Liver (tissue), 9 donors: ENCODE data around the gene GNG4. TPM values are rescaled to one million over a fixed set of nuclear protein-coding genes. Genes with fewer than 3 reads are reported as not detected.

Experiments used
- DNase-seq: peaks from one replicate; pipeline ENCODE4 v3.0.0-alpha.2; 2017; ENCODE audit warnings: low spot score
- H3K27ac ChIP-seq, 2 donors: one replicate each; pipeline ENCODE4 v1.7.0; 2013; ENCODE audit warnings: inconsistent platforms in 2 of 2, low read length in 2 of 2, control low read depth in 1 of 2, low read depth in 1 of 2, mild to moderate bottlenecking in 1 of 2
- H3K27me3 ChIP-seq, 4 donors: one replicate each; pipeline versions ENCODE4 v1.6.1 to v1.7.0; 2013; ENCODE audit warnings: low read length in 3 of 4, inconsistent platforms in 1 of 4, mild to moderate bottlenecking in 1 of 4, moderate library complexity in 1 of 4; ENCODE audit not compliant: control insufficient read depth in 4 of 4, insufficient read depth in 4 of 4
- H3K36me3 ChIP-seq, 4 donors: one replicate each; pipeline versions ENCODE4 v1.6.1 to v1.7.0; 2013; ENCODE audit warnings: low read length in 3 of 4, mild to moderate bottlenecking in 3 of 4, low read depth in 1 of 4, moderate library complexity in 1 of 4; ENCODE audit not compliant: control insufficient read depth in 4 of 4, insufficient read depth in 3 of 4
- H3K4me1 ChIP-seq, 4 donors: one replicate each; pipeline versions ENCODE4 v1.6.1 to v1.7.0; 2013; ENCODE audit warnings: low read length in 3 of 4, mild to moderate bottlenecking in 3 of 4, moderate library complexity in 1 of 4; ENCODE audit not compliant: control insufficient read depth in 4 of 4, insufficient read depth in 4 of 4
- H3K4me3 ChIP-seq, 3 donors: one replicate each; pipeline versions ENCODE4 v1.6.1 to v1.7.0; 2013; ENCODE audit warnings: low read length in 3 of 3, control low read depth in 1 of 3, low read depth in 1 of 3, mild to moderate bottlenecking in 1 of 3
- H3K9ac ChIP-seq, 2 donors: one replicate each; pipeline ENCODE4 v1.7.0; 2013; ENCODE audit warnings: low read length in 2 of 2, mild to moderate bottlenecking in 2 of 2, moderate library complexity in 2 of 2, control low read depth in 1 of 2, low read depth in 1 of 2
- H3K9me3 ChIP-seq, 4 donors: one replicate each; pipeline versions ENCODE4 v1.6.1 to v1.7.0; 2013; ENCODE audit warnings: low read length in 3 of 4; ENCODE audit not compliant: control insufficient read depth in 4 of 4
- ATF3 ChIP-seq: IDR thresholded peaks from 2 replicates; pipeline ENCODE4 v1.6.1; 2016; ENCODE audit warnings: antibody characterized with exemption
- CTCF ChIP-seq: fragments of 150-350 bp; IDR thresholded peaks from 2 replicates; pipeline ENCODE4 v1.5.1; 2017; ENCODE audit warnings: improper control_type of control experiment, low read depth, low read length; ENCODE audit not compliant: missing input control
- EGR1 ChIP-seq, 2 donors: IDR thresholded peaks; 2 replicates each; pipeline ENCODE4 v1.6.1; 2016 to 2018; ENCODE audit warnings: antibody characterized with exemption in 2 of 2, low read depth in 2 of 2
- FOXA1 ChIP-seq: IDR thresholded peaks from 2 replicates; pipeline ENCODE4 v1.6.1; 2016; ENCODE audit warnings: antibody characterized with exemption
- FOXA2 ChIP-seq: IDR thresholded peaks from 2 replicates; pipeline ENCODE4 v1.6.1; 2016; ENCODE audit warnings: antibody characterized with exemption
- GABPA ChIP-seq, 2 donors: IDR thresholded peaks in 1 of 2; conservative IDR thresholded peaks in 1 of 2; 2 replicates each; pipeline ENCODE4 v1.6.1; 2016; ENCODE audit warnings: antibody characterized with exemption in 2 of 2, mild to moderate bottlenecking in 1 of 2, moderate library complexity in 1 of 2
- HNF4A ChIP-seq, 2 donors: conservative IDR thresholded peaks; 2 replicates each; pipeline ENCODE4 v1.6.1; 2016; ENCODE audit warnings: antibody characterized with exemption in 2 of 2, mild to moderate bottlenecking in 2 of 2
- HNF4G ChIP-seq: IDR thresholded peaks from 2 replicates; pipeline ENCODE4 v1.6.1; 2016; ENCODE audit warnings: antibody characterized with exemption
- JUND ChIP-seq, 2 donors: IDR thresholded peaks; 2 replicates each; pipeline ENCODE4 v1.6.1; 2016; ENCODE audit warnings: antibody characterized with exemption in 2 of 2
- MAX ChIP-seq: IDR thresholded peaks from 2 replicates; pipeline ENCODE4 v1.6.1; 2016; ENCODE audit warnings: antibody characterized with exemption
- NR2F2 ChIP-seq: IDR thresholded peaks from 2 replicates; pipeline ENCODE4 v1.6.1; 2016; ENCODE audit warnings: antibody characterized with exemption
- RAD21 ChIP-seq, 2 donors: IDR thresholded peaks; 2 replicates each; pipeline ENCODE4 v1.6.1; 2016; ENCODE audit warnings: antibody characterized with exemption in 2 of 2, mild to moderate bottlenecking in 2 of 2
- REST ChIP-seq: IDR thresholded peaks from 2 replicates; pipeline ENCODE4 v1.6.1; 2016; ENCODE audit warnings: antibody characterized with exemption, mild to moderate bottlenecking
- RXRA ChIP-seq, 2 donors: IDR thresholded peaks; 2 replicates each; pipeline ENCODE4 v1.6.1; 2017 to 2018; ENCODE audit warnings: antibody characterized with exemption in 2 of 2, mild to moderate bottlenecking in 1 of 2
- SP1 ChIP-seq: IDR thresholded peaks from 2 replicates; pipeline ENCODE4 v1.6.1; 2018; ENCODE audit warnings: antibody characterized with exemption, mild to moderate bottlenecking
- TAF1 ChIP-seq: conservative IDR thresholded peaks from 2 replicates; pipeline ENCODE4 v1.6.1; 2016; ENCODE audit warnings: antibody characterized with exemption, mild to moderate bottlenecking
- YY1 ChIP-seq: IDR thresholded peaks from 2 replicates; pipeline ENCODE4 v1.6.1; 2016; ENCODE audit warnings: antibody characterized with exemption, mild to moderate bottlenecking
- ZBTB33 ChIP-seq: IDR thresholded peaks from 2 replicates; pipeline ENCODE4 v1.6.1; 2016; ENCODE audit warnings: antibody characterized with exemption
- WGBS: extraction: QIAGEN DNeasy Blood & Tissue Kit; methylation state at CpG from one replicate; pipeline ENCODE4 v1.1.7; 2013; 5-methylcytosine and 5-hydroxymethylcytosine counted together
- polyA plus RNA-seq, 2 donors: library from polyadenylated mRNA; stranded (reverse) in 1 of 2; unstranded in 1 of 2; fragments of 200-250 nt in 1 of 2; fragments of >200 nt in 1 of 2; fragmentation: Nextera tagmentation in 1 of 2; extraction: Ambion mirVana in 1 of 2; gene quantifications; one replicate each; pipeline versions ENCODE4 v1.2.1 to v1.2.3, GENCODE V29; 2013 to 2015
- total RNA-seq, 2 donors: library from RNA; depleted of rRNA; stranded (reverse); fragments of >200 nt; gene quantifications; one replicate each; pipeline ENCODE4 v1.2.3, GENCODE V29; 2014
- donor health status: healthy.
- donor health status: healthy.
- donor health status: healthy.
- donor health status: healthy.
- donor health status: healthy.

GNG4 gene
- total RNA-seq (under 1 TPM in 1 of 2 donors, not detected in 1; 0.65 TPM), polyA plus RNA-seq (not detected)

GRCh38 chr1:235649368-235650163, at the start of gene GNG4:
Gene GNG4 (minus strand): TSS chr1:235649784. CDS start chr1:235583838, 65,946 bp downstream.
- peaks cover 0 to 19% (median 6%) of the 10 kb centered on the region in 4 donors for H3K27me3 ChIP-seq
- H3K4me3 ChIP-seq, result peak within 1 kb of the TSS in 2 of 3 donors; percentile 17 to 58
- H3K36me3 ChIP-seq, result no peaks in the 10 kb centered on the region
- DNase-seq, result no peak
- peaks cover 0 to 2% (median 0%) of the 10 kb centered on the region in 4 donors for H3K9me3 ChIP-seq
- H3K4me1 ChIP-seq, result peaks cover 13 to 25% (median 21%) of the 10 kb centered on the region in 4 donors
- TF ChIP-seq HNF4G, result no peak
- no peak for TF ChIP-seq YY1
- no peak for TF ChIP-seq RXRA (IDR thresholded peaks at IDR 0.05)
- no peak for TF ChIP-seq MAX
- TF ChIP-seq NR2F2, result no peak
- TF ChIP-seq TAF1, result no peak
- TF ChIP-seq ZBTB33, result no peak
- TF ChIP-seq GABPA (IDR thresholded peaks at IDR 0.05 in 1 of 2, conservative IDR thresholded peaks at IDR 0.05 in 1 of 2), result no peak
- no peak for TF ChIP-seq HNF4A (conservative IDR thresholded peaks at IDR 0.05)
- TF ChIP-seq SP1, result no peak
- no peak for TF ChIP-seq FOXA2
- TF ChIP-seq ATF3, result no peak
- no peak for TF ChIP-seq JUND (IDR thresholded peaks at IDR 0.05)
- no peak for TF ChIP-seq RAD21 (IDR thresholded peaks at IDR 0.05)
- TF ChIP-seq CTCF, result no peak
- no peak for TF ChIP-seq REST
- no peak for TF ChIP-seq FOXA1
- TF ChIP-seq EGR1 (IDR thresholded peaks at IDR 0.05; ENCODE audit: low read depth in 2 of 2), result no peak
- no peak within 1 kb of the TSS for H3K27ac ChIP-seq
- 1% methylated on average over 111 of the region's 111 CpGs for WGBS
- H3K9ac ChIP-seq, result no peak within 1 kb of the TSS
